ENCODE measurements around the gene SPHKAP.
A peak's percentile ranks its signal among the peaks of the same experiment; 100 is the strongest.
"Not testable (repeated sequence)": the region's sequence is repeated elsewhere in the genome, so short reads cannot be mapped to it uniquely, and the experiment has no call there.

Gene SPHKAP

GRCh38 chr2:228181098-228182019 is at the start of gene SPHKAP:
Gene SPHKAP, minus strand, starts transcription at chr2:228181687. Its CDS starts 89 bp downstream, at chr2:228181598.
- peak; percentile 35 for DNase-seq (ENCODE audit: low read depth)

GRCh38 chr2:228227466-228227865 is 46.0 kb upstream of the SPHKAP start:
- DNase-seq (ENCODE audit: low read depth): peak; percentile 9

- peak; percentile 14 for DNase-seq (ENCODE audit: low read depth)
Measured at GRCh38 chr2:228224410-228224809, 42.9 kb upstream of the SPHKAP start.

- not testable (repeated sequence) for DNase-seq (ENCODE audit: low read depth)
Measured at GRCh38 chr2:228218593-228218992, 37.1 kb upstream of the SPHKAP start.

- DNase-seq (ENCODE audit: low read depth): no peak
Measured at GRCh38 chr2:228197504-228197903, 16.0 kb upstream of the SPHKAP start.

- DNase-seq (ENCODE audit: low read depth): peak; percentile 63
Measured at GRCh38 chr2:228180181-228181097, 1.0 kb downstream of the SPHKAP start.

- no peak for DNase-seq (ENCODE audit: low read depth)
Measured at GRCh38 chr2:228167290-228167689, 14.2 kb downstream of the SPHKAP start.

- no peak for DNase-seq (ENCODE audit: low read depth)
Measured at GRCh38 chr2:228164718-228165117, 16.8 kb downstream of the SPHKAP start.

- no peak for DNase-seq (ENCODE audit: low read depth)
Measured at GRCh38 chr2:228157841-228158240, 23.6 kb downstream of the SPHKAP start.

GRCh38 chr2:228144961-228145360 is 36.5 kb downstream of the SPHKAP start:
- DNase-seq (ENCODE audit: low read depth): peak; percentile 31

- no peak for DNase-seq (ENCODE audit: low read depth)
Measured at GRCh38 chr2:228140934-228141528, 40.5 kb downstream of the SPHKAP start.

- DNase-seq (ENCODE audit: low read depth): no peak
Measured at GRCh38 chr2:228136027-228136426, 45.5 kb downstream of the SPHKAP start.

GRCh38 chr2:228135300-228135699 is 46.2 kb downstream of the SPHKAP start:
- no peak for DNase-seq (ENCODE audit: low read depth)

GRCh38 chr2:228131833-228132232 is 49.7 kb downstream of the SPHKAP start:
- peak; percentile 41 for DNase-seq (ENCODE audit: low read depth)

- DNase-seq (ENCODE audit: low read depth): no peak
Measured at GRCh38 chr2:228126401-228126800, 55.1 kb downstream of the SPHKAP start.

- DNase-seq (ENCODE audit: low read depth): no peak
Measured at GRCh38 chr2:228118940-228119339, 62.5 kb downstream of the SPHKAP start.

- DNase-seq (ENCODE audit: low read depth): no peak
Measured at GRCh38 chr2:228107846-228108245, 73.6 kb downstream of the SPHKAP start.

GRCh38 chr2:228105526-228106250 is 75.8 kb downstream of the SPHKAP start:
- no peak for DNase-seq (ENCODE audit: low read depth)

- DNase-seq (ENCODE audit: low read depth): no peak
Measured at GRCh38 chr2:228104215-228104614, 77.3 kb downstream of the SPHKAP start.

GRCh38 chr2:228103379-228103778 is 78.1 kb downstream of the SPHKAP start:
- DNase-seq (ENCODE audit: low read depth): no peak

- DNase-seq (ENCODE audit: low read depth): no peak
Measured at GRCh38 chr2:228102949-228103348, 78.5 kb downstream of the SPHKAP start.
